ENCODE measurements around the gene CCL22.

CCL22 gene

DNA sequence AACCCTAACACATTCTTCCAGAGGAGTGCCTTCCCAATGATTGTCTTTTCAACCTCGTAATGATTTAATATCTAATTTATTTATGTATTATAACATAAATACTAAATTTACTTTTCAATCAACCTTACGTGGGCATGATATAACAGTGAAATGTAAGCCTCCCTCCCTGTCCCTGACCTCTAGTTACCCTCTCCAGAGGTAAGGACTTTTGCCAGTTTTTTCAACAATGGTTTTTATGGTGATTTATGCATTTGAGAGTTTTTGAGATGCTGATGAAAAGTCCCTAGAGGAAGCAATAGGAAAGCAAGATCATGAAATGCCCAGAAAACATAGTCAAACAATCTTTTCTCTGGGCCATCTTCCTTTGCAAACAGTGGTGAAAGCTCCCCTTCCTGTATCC is 38.9 kb upstream of the CCL22 start:
- TF ChIP-seq ZFX (IDR thresholded peaks at IDR 0.05) = no peak
- TF ChIP-seq, protein P1, sequence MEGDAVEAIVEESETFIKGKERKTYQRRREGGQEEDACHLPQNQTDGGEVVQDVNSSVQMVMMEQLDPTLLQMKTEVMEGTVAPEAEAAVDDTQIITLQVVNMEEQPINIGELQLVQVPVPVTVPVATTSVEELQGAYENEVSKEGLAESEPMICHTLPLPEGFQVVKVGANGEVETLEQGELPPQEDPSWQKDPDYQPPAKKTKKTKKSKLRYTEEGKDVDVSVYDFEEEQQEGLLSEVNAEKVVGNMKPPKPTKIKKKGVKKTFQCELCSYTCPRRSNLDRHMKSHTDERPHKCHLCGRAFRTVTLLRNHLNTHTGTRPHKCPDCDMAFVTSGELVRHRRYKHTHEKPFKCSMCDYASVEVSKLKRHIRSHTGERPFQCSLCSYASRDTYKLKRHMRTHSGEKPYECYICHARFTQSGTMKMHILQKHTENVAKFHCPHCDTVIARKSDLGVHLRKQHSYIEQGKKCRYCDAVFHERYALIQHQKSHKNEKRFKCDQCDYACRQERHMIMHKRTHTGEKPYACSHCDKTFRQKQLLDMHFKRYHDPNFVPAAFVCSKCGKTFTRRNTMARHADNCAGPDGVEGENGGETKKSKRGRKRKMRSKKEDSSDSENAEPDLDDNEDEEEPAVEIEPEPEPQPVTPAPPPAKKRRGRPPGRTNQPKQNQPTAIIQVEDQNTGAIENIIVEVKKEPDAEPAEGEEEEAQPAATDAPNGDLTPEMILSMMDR (conservative IDR thresholded peaks at IDR 0.05) = no peak
- H3K27ac ChIP-seq = no peak overlapping the region

DNA sequence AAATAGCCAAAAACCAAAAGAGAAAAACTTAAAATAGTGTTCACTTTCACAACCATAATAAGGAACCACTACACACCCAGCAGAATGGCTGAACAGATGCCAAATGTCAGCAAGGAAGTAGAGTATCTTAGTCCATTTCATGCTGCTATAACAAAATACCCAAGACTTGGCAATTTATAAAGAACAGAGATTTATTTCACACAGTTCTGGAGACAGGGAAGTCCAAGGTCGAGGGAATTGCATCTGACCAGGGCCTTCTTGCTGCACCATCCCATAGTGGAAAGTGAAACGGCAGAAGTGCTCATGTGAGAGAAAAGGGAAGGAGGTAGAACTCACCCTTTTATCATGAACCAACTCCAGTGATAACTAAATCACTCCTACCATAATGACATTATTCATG is 33.8 kb upstream of the CCL22 start:
- H3K27ac ChIP-seq = no peak overlapping the region
- TF ChIP-seq, protein P1 (conservative IDR thresholded peaks at IDR 0.05) = no peak
- no peak for TF ChIP-seq ZFX (IDR thresholded peaks at IDR 0.05)

DNA sequence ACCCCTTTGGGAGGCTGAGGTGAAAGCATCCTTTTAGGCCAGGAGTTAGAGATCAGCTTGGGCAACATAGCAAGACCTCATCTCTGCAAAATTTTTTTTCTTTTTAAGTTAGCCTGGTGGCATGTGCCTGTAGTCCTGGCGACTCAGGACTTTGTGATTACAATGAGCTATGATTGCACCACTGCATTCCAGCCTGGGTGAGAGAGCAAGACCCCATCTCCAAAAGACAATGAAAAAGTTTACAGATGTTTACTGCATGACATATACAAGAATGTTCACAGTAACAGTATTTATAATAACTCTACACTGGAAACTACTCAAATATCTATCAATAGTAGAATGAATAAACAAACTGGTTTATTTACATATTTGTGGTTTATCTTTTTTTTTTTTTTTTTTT is 33.1 kb upstream of the CCL22 start:
- H3K27ac ChIP-seq = no peak overlapping the region
- TF ChIP-seq ZFX (IDR thresholded peaks at IDR 0.05) = no peak
- TF ChIP-seq, protein P1 (conservative IDR thresholded peaks at IDR 0.05) = no peak

DNA sequence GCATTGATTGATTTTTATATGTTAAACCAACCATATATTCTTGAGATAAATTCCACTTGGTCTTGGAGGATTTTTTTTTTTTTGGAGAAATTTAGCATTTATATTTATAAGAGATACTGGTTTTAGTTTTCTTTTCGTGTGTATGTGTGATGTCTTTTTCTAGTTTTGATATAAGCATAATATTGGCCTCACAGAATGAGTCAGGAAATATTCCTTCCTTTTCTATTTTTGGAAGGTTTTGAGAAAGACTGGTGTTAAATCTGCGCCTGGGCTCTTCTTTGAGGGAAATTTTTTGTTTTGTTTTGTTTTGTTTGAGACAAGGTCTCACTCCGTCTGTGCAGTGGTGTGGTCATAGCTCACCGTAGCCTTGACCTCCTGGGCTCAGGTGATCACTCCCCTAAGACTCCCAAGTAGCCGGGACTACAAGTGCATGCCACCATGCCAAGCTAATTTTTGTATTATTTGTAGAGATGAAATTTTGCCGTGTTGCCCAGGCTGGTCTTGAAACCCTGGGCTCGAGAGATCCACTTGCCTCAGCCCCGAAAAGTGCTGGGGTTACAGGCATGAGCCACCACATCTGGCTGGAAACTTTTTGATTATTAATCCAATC is 28.8 kb upstream of the CCL22 start:
- TF ChIP-seq, protein P1 (conservative IDR thresholded peaks at IDR 0.05) = no peak
- TF ChIP-seq ZFX (IDR thresholded peaks at IDR 0.05) = no peak
- no peak overlapping the region for H3K27ac ChIP-seq

DNA sequence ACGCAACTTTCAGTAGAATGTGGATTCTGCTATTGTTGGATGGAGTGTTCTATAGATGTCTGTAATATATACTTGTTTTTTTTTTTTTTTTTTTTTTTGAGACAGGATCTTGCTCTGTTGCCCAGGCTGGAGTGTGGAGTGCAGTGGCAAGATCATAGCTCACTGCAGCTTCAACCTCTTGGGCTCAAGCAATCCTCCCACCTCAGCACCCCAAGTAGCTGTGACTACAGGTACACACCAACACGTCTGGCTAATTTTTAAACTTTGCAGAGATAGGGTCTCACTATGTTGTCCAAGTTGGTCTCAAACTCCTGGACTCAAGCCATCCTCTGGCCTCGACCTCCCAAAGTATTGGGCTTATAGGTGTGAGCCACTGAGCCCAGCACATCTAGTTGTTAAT is 27.2 kb upstream of the CCL22 start:
- TF ChIP-seq, protein P1 (conservative IDR thresholded peaks at IDR 0.05) = no peak
- no peak for TF ChIP-seq ZFX (IDR thresholded peaks at IDR 0.05)
- no peak overlapping the region for H3K27ac ChIP-seq

DNA sequence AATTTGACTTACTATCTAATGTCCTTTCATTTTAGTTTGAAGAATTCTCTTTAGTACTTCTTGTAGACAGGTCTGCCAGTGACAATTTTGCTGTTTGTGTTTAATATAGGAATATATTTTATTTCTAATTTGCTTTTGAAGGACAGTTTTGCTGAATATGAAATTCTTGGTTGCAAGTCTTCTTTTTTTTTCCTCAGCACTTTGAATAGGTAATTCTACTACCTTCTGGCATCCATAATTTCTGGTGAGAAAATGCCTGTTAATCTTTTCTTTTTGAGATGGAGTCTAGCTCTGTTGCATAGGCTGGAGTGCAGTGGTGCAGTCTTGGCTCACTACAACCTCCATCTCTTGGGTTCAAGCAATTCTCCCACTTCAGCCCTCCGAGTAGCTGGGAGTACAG is 25.2 kb upstream of the CCL22 start:
- H3K27ac ChIP-seq = no peak overlapping the region
- TF ChIP-seq, protein P1 (conservative IDR thresholded peaks at IDR 0.05) = no peak
- TF ChIP-seq ZFX (IDR thresholded peaks at IDR 0.05) = no peak

DNA sequence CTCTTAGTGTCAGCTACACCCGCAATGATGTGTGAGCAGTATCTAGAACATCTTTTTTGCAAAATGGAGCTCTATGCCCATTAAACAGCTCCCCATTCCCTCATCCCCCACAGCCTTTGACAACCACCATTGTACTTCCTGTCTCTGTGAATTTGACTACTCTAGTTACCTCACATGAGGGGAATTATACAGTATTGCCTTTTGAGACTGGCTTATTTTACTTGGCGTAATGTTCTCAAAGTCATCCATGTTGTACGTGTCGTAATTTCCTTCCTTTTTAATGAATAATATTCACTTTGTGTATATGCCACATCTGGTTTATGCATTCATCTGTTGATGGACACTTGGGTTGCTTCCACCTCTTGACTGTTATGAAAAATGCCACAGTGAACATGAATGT is 23.2 kb upstream of the CCL22 start:
- TF ChIP-seq ZFX (IDR thresholded peaks at IDR 0.05) = no peak
- TF ChIP-seq, protein P1 (conservative IDR thresholded peaks at IDR 0.05) = no peak
- no peak overlapping the region for H3K27ac ChIP-seq

All from C4-2B (cell line).